Measurements from ENCODE around the gene KHK. TPM values are rescaled to one million over a fixed set of nuclear protein-coding genes. Genes with fewer than 3 reads are reported as not detected.
"Not testable (repeated sequence)": the region's sequence is repeated elsewhere in the genome, so short reads cannot be mapped to it uniquely, and the experiment has no call there.

KHK gene
- total RNA-seq, 1 experiment from 2014 or later, result 1.7 TPM

DNA sequence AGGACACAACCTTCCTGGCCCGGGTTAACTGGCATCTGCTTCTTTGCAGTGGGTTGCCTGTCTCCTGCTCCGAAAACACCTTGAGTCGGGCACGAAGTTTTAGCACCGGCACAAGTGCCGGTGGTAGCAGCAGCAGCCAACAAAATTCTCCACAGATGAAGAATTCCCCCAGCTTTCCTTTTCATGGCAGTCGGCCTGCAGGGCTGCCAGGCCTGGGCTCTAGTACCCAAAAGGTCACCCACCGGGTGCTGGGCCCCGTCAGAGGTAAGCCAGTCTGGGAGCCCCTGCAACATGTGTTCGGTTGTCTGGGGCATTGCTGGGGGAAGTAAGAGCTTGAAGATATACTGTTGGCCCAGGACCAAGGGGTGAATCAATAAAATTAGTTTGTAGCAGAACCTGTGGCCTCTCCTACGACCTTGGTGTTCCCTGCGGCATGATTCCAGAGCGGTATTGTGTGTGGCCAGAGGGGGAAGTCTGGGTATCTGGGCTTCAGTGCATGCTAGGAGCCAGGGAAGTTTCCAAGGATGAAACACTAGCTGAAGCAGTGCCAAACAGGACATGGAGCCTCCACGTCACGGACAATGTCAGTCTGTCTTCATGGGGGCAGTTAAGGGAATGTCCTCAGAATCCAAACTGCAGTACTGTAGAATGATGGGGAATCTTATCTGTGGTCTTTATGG is 27.3 kb upstream of the KHK start:
- DNase-seq (ENCODE audit: extremely low read depth, low read depth), result no peak

DNA sequence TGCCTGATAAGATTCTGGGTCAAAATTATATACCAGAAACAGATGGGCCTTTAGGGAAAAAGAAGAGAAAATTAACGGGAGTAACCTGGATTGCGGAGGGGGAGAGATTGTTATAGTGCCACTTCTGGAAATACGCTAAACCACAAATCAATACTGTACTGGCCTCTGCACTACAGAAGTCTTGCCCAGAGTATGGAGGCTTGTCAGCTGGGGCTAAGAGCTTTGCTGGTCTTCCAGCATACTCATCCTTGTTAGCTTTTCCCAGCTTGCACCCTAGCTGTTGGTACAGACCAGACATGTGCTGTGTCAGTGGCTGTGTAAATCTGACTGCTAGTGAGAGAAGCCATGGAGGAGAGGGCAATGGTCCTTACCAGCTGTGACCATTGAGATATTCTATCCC is 26.2 kb upstream of the KHK start:
- no peak for DNase-seq (ENCODE audit: extremely low read depth, low read depth)

DNA sequence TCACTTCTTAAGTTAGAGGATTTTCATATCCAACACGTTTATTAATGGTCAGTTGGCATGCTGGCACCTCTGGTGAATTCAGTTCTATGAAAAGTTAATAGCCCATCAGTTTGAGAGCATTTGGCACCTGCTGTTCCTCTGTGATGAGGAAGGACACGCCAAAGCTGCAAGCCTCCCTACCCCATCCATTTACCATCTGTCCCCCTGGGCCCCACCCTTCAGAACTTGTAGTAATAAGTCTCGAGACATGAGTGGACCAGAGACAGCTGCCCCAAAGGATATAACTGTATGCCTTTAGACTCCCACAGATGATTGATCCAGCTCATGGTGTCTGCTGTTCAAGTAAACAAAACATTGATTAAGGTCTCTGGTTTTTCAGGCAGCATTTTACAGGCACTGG is 21.4 kb upstream of the KHK start:
- DNase-seq (ENCODE audit: extremely low read depth, low read depth), result no peak

DNA sequence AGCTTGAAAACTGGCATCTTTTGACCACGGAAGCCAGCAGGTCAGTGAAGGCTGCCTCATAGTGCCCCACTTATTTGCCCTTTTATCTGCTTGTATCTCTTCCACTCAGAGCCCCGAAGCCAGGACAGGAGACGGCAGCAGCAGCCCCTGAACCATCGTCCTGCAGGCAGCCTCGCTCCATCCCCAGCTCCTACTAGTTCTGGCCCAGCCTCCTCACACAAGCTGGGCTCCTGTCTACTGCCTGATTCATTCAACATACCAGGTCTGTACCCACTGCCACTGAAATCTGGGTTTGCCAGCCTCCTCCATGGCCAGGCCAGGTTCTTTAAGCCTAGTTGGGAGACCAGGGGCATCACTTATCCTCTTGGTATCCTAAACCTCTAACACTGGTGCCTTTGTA is 19.2 kb upstream of the KHK start:
- no peak for DNase-seq (ENCODE audit: extremely low read depth, low read depth)

DNA sequence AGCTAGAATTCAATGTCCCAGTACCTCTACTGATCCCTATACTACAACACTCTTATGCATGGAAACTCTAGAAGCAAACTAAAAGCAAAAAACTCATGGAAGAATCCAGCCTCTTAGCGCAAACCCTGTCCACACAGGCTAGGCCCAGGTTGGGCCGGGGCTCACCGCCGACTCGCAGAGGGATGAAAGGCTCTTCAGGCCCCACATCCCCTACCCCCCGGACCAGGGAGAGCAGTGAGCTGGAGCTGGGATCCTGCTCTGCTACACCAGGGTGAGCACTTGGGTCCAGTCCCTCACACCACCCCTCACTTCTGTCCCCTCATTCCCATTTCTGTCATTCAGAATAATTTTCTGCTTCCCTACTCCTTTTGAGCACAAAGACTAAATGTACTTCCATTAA is 17.1 kb upstream of the KHK start:
- DNase-seq (ENCODE audit: extremely low read depth, low read depth), result no peak

DNA sequence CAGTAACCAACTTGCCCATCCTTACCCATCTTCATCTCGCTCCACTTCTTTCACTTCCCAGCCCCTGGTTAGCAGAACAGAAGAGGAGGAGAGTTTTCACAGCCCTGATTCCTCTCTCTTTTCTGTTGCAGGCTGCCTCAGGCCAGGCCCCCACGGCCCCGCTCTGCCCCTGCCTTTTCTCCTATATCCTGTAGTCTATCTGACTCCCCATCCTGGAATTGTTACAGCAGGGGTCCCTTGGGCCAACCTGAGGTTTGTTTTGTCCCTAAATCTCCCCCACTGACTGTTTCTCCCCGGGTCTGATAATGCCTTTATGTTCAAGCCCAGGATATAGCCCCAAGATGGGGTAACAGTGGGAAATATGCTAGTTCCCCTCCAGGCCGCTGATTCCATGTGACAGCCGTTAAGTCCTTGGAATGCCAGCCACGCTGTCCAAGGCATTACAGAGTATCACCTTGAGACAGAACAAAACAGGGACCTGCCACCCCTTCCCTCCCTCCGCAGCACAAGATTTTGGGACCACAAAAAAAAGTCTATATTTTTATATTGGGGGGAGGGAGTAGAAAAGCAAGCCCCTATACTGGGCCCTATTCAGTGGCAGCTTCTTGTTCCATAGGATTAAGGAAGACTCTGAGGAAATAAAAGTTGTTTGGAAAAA is 16.5 kb upstream of the KHK start:
- no peak for DNase-seq (ENCODE audit: extremely low read depth, low read depth)

DNA sequence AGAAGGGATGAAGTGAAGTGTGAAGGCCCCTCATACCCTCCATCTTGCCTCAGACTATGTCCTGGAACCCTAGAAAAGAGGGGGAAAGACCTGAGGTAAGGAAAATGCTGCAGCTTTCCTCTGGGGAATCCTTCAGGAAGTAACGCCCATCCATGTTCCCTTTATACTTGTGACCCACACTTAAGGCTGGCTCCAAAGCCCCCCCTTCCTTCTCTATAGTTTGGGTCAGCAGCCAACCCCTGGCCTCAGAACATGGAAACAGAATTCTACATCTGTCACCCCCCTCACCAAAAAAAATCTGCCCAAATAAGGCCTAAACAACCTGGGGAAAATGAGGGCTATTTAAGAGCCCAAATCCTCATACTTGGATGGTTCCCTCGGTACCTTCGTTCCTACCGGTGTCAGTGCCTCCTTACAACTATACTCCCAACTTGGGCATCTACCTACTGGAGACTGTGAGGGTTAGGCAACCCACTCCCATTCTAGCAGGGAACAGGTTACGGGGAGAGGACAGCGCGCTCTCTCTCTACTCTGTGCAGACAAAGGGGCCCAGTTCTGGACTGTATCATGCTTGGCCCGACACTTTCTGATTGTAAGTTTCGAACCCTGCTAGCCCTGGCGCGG is 15.8 kb upstream of the KHK start:
- DNase-seq (ENCODE audit: extremely low read depth, low read depth), result no peak

DNA sequence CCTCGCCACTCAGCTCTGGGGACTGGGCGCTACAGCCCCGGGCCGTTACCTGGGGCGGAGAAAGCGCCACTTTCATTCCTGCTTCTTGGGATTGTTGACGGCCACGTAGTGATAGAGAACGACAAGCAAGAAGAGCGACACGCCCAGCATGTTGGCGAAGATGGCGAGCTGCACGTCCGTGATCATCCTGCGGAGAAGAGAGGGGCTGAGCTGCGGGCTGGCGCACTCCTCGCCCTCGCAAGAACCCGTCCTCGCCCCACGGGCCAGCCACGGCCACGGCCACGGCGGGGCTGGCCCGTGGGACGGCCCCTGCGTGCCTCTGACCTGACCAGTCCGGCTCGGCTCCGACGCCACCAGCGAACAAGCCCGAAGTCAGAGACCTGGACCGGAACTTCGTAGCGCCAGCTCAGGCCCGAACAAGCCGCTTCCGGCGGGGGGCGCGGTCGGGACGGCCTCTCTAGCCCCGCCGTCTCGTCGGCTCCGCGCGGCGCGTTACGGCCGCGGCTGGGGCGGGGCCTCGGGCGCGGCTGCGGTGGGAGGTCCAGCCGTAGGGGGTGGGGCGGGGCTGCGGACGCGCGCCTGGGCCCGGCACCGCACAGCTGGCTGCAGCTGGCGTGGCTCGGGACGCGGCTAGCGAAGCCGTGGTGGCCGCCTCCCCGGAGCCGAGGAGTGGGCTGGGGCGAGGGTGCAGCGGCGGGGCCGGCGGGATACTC is 15.1 kb upstream of the KHK start, which contains the start of gene OST4:
OST4 (minus strand) TSS at position 378 of the 713 bp plus-strand sequence.
- DNase-seq (ENCODE audit: extremely low read depth, low read depth), result peak; percentile 90

DNA sequence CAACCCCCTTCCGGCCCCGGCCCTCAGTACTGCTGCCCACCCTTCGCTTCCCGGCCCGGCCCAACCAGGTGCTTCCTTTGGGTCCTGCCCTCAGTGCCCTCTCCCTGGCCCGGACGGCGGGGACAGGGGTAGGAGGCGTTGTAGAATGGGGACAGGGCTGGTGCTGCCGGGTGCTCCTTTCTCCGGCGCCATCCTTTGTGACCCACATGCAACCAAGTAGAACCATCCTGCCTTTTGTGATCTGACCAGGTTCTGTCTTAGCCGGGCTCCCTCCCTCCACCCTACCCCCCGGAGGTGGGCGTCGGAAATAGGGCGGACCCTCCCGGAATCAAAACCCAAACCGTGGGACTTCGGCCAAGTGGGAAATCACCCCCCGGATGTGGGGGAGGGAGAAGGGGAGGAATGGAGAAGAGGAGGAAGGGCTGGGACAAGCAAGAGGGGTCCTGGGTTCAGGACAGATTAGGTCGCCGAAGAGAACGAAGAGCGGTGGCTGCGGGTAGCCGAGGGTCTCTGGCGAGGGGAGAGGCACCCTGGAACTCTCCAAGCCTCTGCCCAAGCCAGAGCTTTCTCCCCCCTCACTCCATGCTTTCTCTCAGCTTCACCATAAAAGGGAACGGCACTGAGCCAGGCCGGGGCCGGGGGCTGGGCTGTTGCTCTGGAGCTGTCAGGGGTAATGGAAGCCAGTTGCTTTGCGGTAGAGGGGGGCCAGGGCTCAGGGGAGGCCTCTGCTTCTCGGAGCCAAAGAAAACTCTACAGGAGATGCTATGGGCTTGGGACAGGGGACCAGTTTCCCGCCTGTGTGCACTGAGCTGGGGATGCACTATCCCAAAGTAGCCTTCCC is 14.4 kb upstream of the KHK start:
- no peak for DNase-seq (ENCODE audit: extremely low read depth, low read depth)

DNA sequence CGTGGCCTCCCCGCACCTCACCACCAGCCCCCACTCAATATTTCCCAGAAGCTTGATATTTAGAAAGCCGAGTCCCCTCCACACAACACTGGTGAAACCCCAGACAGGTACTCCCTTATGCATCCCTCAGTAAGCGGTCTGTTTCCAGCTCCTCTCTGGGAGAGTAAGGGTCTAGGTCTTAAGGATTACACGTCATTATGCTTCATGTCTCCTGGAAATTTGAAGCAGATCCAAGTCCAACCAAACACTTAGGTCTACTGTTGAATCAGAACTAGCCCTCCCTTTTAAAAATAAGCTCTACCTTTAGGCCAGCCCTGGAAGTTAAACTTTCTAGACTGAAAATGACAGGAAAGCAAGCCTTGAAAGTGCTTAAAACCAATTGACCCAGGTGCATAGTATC is 13.7 kb upstream of the KHK start:
- no peak for DNase-seq (ENCODE audit: extremely low read depth, low read depth)

DNA sequence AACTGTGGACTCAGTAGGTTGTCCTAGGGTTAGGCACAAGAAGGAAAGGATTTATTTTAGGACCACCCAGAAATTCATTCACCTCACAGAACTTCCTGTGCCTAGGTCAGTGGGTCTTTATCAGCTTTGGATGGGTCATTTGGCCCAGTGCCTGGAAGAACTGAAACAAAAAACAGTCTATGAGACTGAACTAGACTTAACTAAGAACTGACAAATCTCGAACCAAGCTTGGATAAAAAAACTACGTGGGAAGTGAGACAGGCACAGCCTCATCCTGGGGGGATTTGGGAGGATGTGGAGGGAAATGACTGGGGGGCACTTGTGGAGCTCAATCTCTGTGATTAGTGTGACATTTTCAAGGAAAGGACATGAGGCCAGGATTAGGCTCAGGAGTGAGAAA is 12.8 kb upstream of the KHK start:
- no peak for DNase-seq (ENCODE audit: extremely low read depth, low read depth)

DNA sequence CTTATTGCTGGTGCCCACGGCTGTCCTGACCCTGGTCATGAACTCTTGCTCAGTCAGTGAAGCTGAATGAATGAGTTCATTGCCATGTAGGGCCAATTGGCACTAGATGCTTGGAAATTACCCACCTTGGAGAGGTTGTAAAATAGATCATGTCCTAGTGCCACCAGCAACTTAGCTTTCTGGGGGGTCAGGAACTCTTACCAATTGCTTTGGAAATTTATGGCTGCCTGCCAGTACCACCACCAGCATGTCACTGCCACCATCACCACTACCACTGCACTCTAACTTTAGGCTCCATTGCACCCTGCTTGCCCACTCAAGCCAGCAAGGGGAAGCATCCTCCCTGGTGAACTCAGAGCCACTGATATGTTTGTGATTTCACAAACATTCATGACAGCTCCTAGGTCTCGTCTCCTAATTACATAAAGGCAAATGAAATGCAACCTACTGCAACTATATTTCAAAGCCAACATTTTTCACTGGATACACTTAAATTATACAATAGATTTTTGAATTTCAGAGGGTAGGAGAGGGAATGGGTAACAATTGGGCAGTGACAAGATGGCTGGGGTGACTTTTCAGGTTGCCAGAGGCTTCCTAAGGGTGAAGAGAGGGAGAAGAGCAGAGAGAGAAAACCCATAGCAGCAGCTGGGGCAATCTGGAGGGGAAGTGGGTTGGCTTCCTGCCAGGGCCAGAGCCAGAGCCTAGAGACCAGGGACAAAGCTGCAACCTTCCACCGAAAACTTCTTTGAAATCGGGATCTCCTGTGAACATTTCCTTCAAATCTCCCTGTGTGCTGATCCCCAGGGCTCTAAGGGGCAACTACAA is 11.6 kb upstream of the KHK start:
- DNase-seq (ENCODE audit: extremely low read depth, low read depth), result no peak

DNA sequence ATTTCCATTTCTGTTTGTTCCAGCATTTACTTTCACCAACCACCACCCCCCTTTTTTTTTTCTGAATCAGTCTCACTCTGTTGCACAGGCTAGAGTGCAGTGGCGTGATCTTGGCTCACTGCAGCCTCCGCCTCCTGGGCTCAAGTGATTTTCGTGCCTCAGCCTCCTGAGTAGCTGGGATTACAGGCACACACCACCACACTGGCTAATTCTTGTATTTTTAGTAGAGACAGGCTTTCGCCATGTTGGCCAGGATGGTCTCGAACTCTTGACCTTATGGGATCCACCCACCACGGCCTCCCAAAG is 11.1 kb upstream of the KHK start:
- not testable (repeated sequence) for DNase-seq (ENCODE audit: extremely low read depth, low read depth)

DNA sequence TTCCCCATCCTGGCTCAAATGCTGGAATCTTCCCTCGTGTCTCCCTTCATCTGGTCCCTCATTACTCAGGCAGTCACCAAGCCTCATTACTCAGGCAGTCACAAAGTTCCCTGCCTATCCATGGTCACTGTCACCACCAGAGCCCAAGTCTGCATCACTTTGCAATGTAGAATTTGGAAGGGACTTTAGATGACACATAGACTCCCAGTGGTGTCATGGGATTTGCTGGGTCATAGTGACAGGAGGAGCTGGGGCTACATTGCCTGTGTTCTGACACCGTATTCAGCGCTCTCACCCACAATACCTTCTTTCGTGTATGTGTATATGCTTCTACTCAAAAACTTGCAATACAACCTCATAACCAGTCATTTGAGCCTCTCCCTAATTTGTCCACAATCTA is 10.2 kb upstream of the KHK start:
- no peak for DNase-seq (ENCODE audit: extremely low read depth, low read depth)

DNA sequence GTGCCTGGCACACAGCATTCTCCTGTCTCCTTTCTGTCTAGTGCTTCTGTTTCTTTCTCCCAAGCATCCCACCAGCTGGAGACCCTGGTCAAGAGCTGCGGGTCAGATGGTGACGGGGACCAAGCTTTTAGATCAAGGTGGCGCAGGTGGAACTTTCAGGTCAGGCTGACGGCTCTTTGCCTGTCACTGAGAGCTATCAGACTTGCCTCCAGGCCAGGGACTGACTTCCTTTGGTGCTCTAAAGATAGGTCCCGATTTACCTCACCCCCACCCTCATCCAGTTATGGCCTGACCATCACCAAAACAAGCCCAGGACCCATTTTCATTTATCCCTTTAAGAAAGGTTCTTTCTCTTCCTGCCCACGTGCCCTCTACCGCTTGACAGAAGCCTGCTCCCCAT is 9.3 kb upstream of the KHK start:
- no peak for DNase-seq (ENCODE audit: extremely low read depth, low read depth)

DNA sequence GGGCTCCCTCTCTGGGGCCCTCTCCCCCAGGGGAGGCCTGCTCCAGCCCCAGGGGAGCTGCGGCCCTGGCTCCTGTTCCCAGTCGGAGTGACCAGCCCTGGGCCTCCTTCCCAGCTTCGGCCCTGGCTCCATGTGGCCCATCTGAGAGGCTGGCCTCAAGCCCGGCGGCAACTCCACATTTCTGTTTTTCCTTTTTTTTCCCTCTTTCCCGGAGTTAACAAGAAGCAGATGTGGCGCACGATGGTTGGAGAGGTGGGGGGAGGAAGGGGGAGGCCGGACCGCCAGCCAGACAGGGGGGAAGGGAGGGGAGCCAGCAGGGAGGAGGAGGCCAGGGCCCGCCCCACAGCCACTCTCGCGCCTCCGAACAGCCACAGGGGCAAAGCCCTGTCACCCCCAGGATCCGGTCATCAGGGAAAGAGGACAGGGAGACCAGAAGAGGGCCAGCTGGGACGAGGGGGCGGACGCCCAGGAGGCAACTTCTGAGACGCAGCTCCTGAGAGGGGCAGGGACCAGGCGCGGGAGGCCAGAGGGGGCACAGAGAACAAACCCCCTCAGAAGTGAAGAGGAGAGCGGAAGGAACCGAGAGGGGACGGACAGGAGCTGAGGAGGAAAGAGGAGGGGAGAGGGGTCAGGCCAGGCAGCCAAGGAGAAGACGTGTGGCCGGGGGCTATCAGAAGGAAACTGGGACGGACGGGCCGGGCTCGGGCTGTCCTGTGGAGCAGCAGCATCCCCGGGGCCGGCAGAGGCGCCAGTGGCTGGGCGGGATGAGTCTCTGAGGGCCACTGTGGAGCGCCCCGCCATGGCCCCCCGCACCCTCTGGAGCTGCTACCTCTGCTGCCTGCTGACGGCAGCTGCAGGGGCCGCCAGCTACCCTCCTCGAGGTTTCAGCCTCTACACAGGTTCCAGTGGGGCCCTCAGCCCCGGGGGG is 8.0 kb upstream of the KHK start, which contains the start of gene EMILIN1:
EMILIN1 (plus strand) TSS at position 349 of the 928 bp plus-strand sequence; CDS start at position 800, 451 bp downstream.
- no peak for DNase-seq (ENCODE audit: extremely low read depth, low read depth)

DNA sequence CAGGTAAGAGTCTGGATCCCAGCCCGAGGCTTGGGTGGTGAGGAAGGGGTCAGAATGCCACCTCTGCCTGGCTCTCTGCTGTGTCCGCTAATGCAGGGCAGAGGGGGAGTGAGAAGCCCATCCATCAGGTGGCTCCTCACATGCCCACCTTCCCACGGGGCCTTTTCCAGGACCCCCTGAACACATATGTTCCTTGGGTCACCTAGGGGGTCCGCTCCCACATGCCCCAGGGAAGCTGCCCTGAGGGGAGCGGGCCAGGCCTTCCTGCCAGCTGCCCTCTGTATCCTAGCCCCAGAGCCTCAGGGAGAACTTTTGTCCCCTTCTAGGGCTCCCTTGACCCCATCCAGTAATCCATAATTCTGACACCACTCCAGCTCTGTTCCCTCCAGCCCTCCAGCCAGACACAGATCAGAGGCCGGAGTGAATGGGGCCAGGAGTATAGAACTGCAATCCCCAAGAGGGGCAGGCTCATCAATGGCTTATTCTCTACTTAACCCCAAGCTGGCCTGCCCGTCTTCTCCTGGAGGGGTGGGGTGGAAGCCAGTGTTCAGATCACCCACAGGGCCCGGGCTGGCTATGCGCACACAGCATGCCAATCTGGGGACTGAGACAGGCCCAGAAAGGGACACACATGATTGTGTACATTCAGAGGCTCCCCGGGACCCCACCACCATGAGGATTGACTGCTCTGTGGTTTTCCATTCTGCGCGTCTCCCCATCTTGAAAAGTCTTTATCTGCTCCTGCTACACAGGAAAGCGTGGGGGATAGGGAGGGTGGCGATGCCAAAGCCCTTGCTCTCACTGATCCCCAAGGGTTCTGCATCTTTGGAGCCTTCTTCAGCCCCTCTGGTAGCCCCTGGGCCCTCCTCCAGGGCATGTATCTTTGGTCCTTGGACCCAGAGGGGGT is 7.1 kb upstream of the KHK start:
- DNase-seq (ENCODE audit: extremely low read depth, low read depth), result no peak

DNA sequence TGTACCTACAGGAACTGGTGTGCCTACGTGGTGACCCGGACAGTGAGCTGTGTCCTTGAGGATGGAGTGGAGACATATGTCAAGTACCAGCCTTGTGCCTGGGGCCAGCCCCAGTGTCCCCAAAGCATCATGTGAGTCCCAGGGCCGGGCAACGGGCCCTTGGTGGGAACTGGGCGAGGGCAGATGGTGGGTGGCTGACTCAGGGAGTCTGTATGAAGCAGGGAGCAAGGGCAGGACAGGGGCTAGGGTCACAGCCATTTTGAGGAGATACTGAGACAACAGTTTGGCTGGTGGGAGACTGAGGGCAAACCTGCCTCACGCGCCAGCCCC is 6.5 kb upstream of the KHK start:
- no peak for DNase-seq (ENCODE audit: extremely low read depth, low read depth)
